RPMI8226 (cell line): ENCODE data around the gene TWSG1.

ENCODE experiments used
- DNase-seq: peaks from one replicate; pipeline ENCODE4 v3.0.0-alpha.2; 2015

Gene TWSG1

GRCh38 chr18:9334329-9334972, at the start of gene TWSG1:
TSS of gene TWSG1 (plus strand) at chr18:9334773. CDS start at chr18:9337230, 2,457 bp downstream.
- peak; percentile 92 for DNase-seq

GRCh38 chr18:9285604-9286003, 49.0 kb upstream of the TWSG1 start:
- no peak for DNase-seq

GRCh38 chr18:9287036-9287435, 47.5 kb upstream of the TWSG1 start:
- DNase-seq = no peak

GRCh38 chr18:9289698-9290097, 44.9 kb upstream of the TWSG1 start:
- DNase-seq = no peak

- no peak for DNase-seq
Observed at GRCh38 chr18:9290156-9290555, 44.4 kb upstream of the TWSG1 start.

GRCh38 chr18:9292047-9292446, 42.5 kb upstream of the TWSG1 start:
- DNase-seq = no peak

- no peak for DNase-seq
Observed at GRCh38 chr18:9293948-9294347, 40.6 kb upstream of the TWSG1 start.

GRCh38 chr18:9296233-9297006, 38.2 kb upstream of the TWSG1 start:
- no peak for DNase-seq

GRCh38 chr18:9297007-9297393, 37.6 kb upstream of the TWSG1 start:
- no peak for DNase-seq

- no peak for DNase-seq
Observed at GRCh38 chr18:9304388-9305070, 30.0 kb upstream of the TWSG1 start.

GRCh38 chr18:9319333-9319732, 15.2 kb upstream of the TWSG1 start:
- no peak for DNase-seq

GRCh38 chr18:9321017-9321452, 13.5 kb upstream of the TWSG1 start:
- no peak for DNase-seq

- DNase-seq = no peak
Observed at GRCh38 chr18:9321736-9322135, 12.8 kb upstream of the TWSG1 start.

- DNase-seq = no peak
Observed at GRCh38 chr18:9322744-9323143, 11.8 kb upstream of the TWSG1 start.

GRCh38 chr18:9323750-9324445, 10.7 kb upstream of the TWSG1 start:
- DNase-seq = no peak

- no peak for DNase-seq
Observed at GRCh38 chr18:9325716-9326115, 8.9 kb upstream of the TWSG1 start.

- no peak for DNase-seq
Observed at GRCh38 chr18:9328776-9329175, 5.8 kb upstream of the TWSG1 start.

GRCh38 chr18:9329471-9329870, 5.1 kb upstream of the TWSG1 start:
- DNase-seq = no peak

GRCh38 chr18:9330419-9330818, 4.2 kb upstream of the TWSG1 start:
- DNase-seq = no peak

GRCh38 chr18:9333441-9334328, 888 bp upstream of the TWSG1 start:
- DNase-seq = no peak

GRCh38 chr18:9334973-9335696, 562 bp downstream of the TWSG1 start:
- DNase-seq = peak; percentile 64

- no peak for DNase-seq
Observed at GRCh38 chr18:9335697-9336045, 1.1 kb downstream of the TWSG1 start.
